Duodenal mucosa (tissue), 2 donors: ENCODE measurements around the gene OSBPL1A.
"Not testable (repeated sequence)": the region's sequence is repeated elsewhere in the genome, so short reads cannot be mapped to it uniquely, and the experiment has no call there.

Experiments
- H3K27ac ChIP-seq: one replicate; pipeline ENCODE4 v1.7.0; 2013; ENCODE audit warnings: low read depth, low read length
- H3K27me3 ChIP-seq, 2 donors: one replicate each; pipeline ENCODE4 v1.7.0; 2013; ENCODE audit warnings: low read length in 2 of 2, control low read depth in 1 of 2; ENCODE audit not compliant: insufficient read depth in 2 of 2, control insufficient read depth in 1 of 2
- H3K36me3 ChIP-seq, 2 donors: one replicate each; pipeline ENCODE4 v1.7.0; 2013; ENCODE audit warnings: low read length in 2 of 2, control low read depth in 1 of 2; ENCODE audit not compliant: insufficient read depth in 2 of 2, control insufficient read depth in 1 of 2
- H3K4me1 ChIP-seq, 2 donors: one replicate each; pipeline ENCODE4 v1.7.0; 2013; ENCODE audit warnings: low read length in 2 of 2, control low read depth in 1 of 2; ENCODE audit not compliant: insufficient read depth in 2 of 2, control insufficient read depth in 1 of 2
- H3K4me3 ChIP-seq, 2 donors: one replicate each; pipeline ENCODE4 v1.7.0; 2013; ENCODE audit warnings: low read length in 2 of 2, low read depth in 1 of 2
- H3K9ac ChIP-seq, 2 donors: one replicate each; pipeline ENCODE4 v1.7.0; 2013; ENCODE audit warnings: low read length in 2 of 2, low read depth in 1 of 2
- H3K9me3 ChIP-seq, 2 donors: one replicate each; pipeline ENCODE4 v1.7.0; 2013; ENCODE audit warnings: low read length in 2 of 2, control low read depth in 1 of 2; ENCODE audit not compliant: control insufficient read depth in 1 of 2

Gene OSBPL1A

GRCh38 chr18:24376531-24376930 is 21.1 kb downstream of the OSBPL1A start:
- H3K27ac ChIP-seq, H3K9me3 ChIP-seq, H3K9ac ChIP-seq, H3K27me3 ChIP-seq, H3K4me1 ChIP-seq, H3K36me3 ChIP-seq, H3K4me3 ChIP-seq: not testable (repeated sequence)

GRCh38 chr18:24373328-24373727 is 24.3 kb downstream of the OSBPL1A start:
- no peaks in the 10 kb centered on the region for H3K9me3 ChIP-seq
- H3K9ac ChIP-seq: no peak overlapping the region
- H3K4me3 ChIP-seq: no peak overlapping the region
- no peak overlapping the region for H3K27ac ChIP-seq
- H3K27me3 ChIP-seq: no peaks in the 10 kb centered on the region
- H3K4me1 ChIP-seq: no peaks in the 10 kb centered on the region
- H3K36me3 ChIP-seq: no peaks in the 10 kb centered on the region

GRCh38 chr18:24372279-24372872 is 25.2 kb downstream of the OSBPL1A start:
- H3K27ac ChIP-seq: no peak overlapping the region
- no peaks in the 10 kb centered on the region for H3K27me3 ChIP-seq
- no peaks in the 10 kb centered on the region for H3K36me3 ChIP-seq
- H3K9ac ChIP-seq: no peak overlapping the region
- H3K4me1 ChIP-seq: no peaks in the 10 kb centered on the region
- H3K9me3 ChIP-seq: no peaks in the 10 kb centered on the region
- no peak overlapping the region for H3K4me3 ChIP-seq

GRCh38 chr18:24370120-24370519 is 27.5 kb downstream of the OSBPL1A start:
- Histone ChIP-seq H3K27ac (no peak overlapping the region), H3K27me3 (no peaks in the 10 kb centered on the region), H3K4me1 (no peaks in the 10 kb centered on the region), H3K9ac (no peak overlapping the region), H3K9me3 (no peaks in the 10 kb centered on the region), H3K36me3 (no peaks in the 10 kb centered on the region), H3K4me3 (no peak overlapping the region)

GRCh38 chr18:24369426-24369825 is 28.2 kb downstream of the OSBPL1A start:
- no peak overlapping the region for H3K4me3 ChIP-seq
- no peak overlapping the region for H3K27ac ChIP-seq
- no peaks in the 10 kb centered on the region for H3K4me1 ChIP-seq
- H3K36me3 ChIP-seq: no peaks in the 10 kb centered on the region
- no peaks in the 10 kb centered on the region for H3K27me3 ChIP-seq
- no peaks in the 10 kb centered on the region for H3K9me3 ChIP-seq
- H3K9ac ChIP-seq: no peak overlapping the region

GRCh38 chr18:24368749-24369148 is 28.9 kb downstream of the OSBPL1A start:
- H3K36me3 ChIP-seq: no peaks in the 10 kb centered on the region
- no peak overlapping the region for H3K27ac ChIP-seq
- no peaks in the 10 kb centered on the region for H3K27me3 ChIP-seq
- H3K4me3 ChIP-seq: no peak overlapping the region
- no peaks in the 10 kb centered on the region for H3K4me1 ChIP-seq
- H3K9ac ChIP-seq: no peak overlapping the region
- no peaks in the 10 kb centered on the region for H3K9me3 ChIP-seq

GRCh38 chr18:24366328-24366727 is 31.3 kb downstream of the OSBPL1A start:
- no peaks in the 10 kb centered on the region for H3K36me3 ChIP-seq

GRCh38 chr18:24364177-24364576 is 33.4 kb downstream of the OSBPL1A start:
- H3K4me1 ChIP-seq: no peaks in the 10 kb centered on the region
- no peak overlapping the region for H3K9ac ChIP-seq
- H3K9me3 ChIP-seq: no peaks in the 10 kb centered on the region
- no peaks in the 10 kb centered on the region for H3K36me3 ChIP-seq
- H3K4me3 ChIP-seq: no peak overlapping the region
- no peaks in the 10 kb centered on the region for H3K27me3 ChIP-seq
- H3K27ac ChIP-seq: no peak overlapping the region

More at GRCh38 chr18:24366328-24366727, 31.3 kb downstream of the OSBPL1A start:
- no peak overlapping the region for H3K4me3 ChIP-seq
- H3K4me1 ChIP-seq: no peaks in the 10 kb centered on the region
- no peaks in the 10 kb centered on the region for H3K9me3 ChIP-seq
- H3K27ac ChIP-seq: no peak overlapping the region
- no peak overlapping the region for H3K9ac ChIP-seq
- H3K27me3 ChIP-seq: no peaks in the 10 kb centered on the region

GRCh38 chr18:24362757-24363156 is 34.9 kb downstream of the OSBPL1A start:
- Histone ChIP-seq H3K9ac (no peak overlapping the region), H3K4me1 (no peaks in the 10 kb centered on the region), H3K27me3 (no peaks in the 10 kb centered on the region), H3K36me3 (no peaks in the 10 kb centered on the region), H3K27ac (no peak overlapping the region), H3K9me3 (no peaks in the 10 kb centered on the region), H3K4me3 (no peak overlapping the region)

GRCh38 chr18:24359787-24360530 is 37.7 kb downstream of the OSBPL1A start:
- H3K36me3 ChIP-seq, H3K4me1 ChIP-seq, H3K9me3 ChIP-seq, H3K4me3 ChIP-seq, H3K27me3 ChIP-seq, H3K27ac ChIP-seq, H3K9ac ChIP-seq: not testable (repeated sequence)
